ENCODE data around the gene ALPG. TPM values are rescaled to one million over a fixed set of nuclear protein-coding genes. Genes with fewer than 3 reads are reported as not detected.

Gene ALPG
- total and polyA plus RNA-seq, 2 of the 13 experiments (the other 11 are each of a cell fraction or from before 2014, with no cell fraction given), result not detected

- H3K79me2 ChIP-seq (ENCODE audit: insufficient read depth, low read length), result no peaks in the 10 kb centered on the region
- H3K4me2 ChIP-seq (ENCODE audit: low read depth, low read length), result no peak overlapping the region
- no TSS peak for BruUV-seq (replicated peaks)
- H3K9me3 ChIP-seq (ENCODE audit: low read length), result no peaks in the 10 kb centered on the region
- ATAC-seq, result no peak
- no peak overlapping the region for H3K27ac ChIP-seq (ENCODE audit: extremely low read length, insufficient read depth, low read length)
- FAIRE-seq, result no peak
- H3K9ac ChIP-seq (ENCODE audit: insufficient read depth, low read depth, low read length), result no peak overlapping the region
- TF ChIP-seq RARG (CRISPR knock-in tag; IDR thresholded peaks at IDR 0.05; ENCODE audit: low read depth) (no peak), RFX3 (CRISPR knock-in tag; IDR thresholded peaks at IDR 0.05) (no peak), PATZ1 (CRISPR knock-in tag; IDR thresholded peaks at IDR 0.05) (no peak), ZNF253 (CRISPR knock-in tag; IDR thresholded peaks at IDR 0.05; ENCODE audit: borderline replicate concordance) (no peak), SCMH1 (CRISPR knock-in tag; IDR thresholded peaks at IDR 0.05; ENCODE audit: borderline replicate concordance) (no peak), NR1H2 (CRISPR knock-in tag; IDR thresholded peaks at IDR 0.05; ENCODE audit: borderline replicate concordance, low read depth) (no peak), TCF7 (IDR thresholded peaks at IDR 0.05; ENCODE audit: low read depth) (no peak), TRIM24 (CRISPR knock-in tag; IDR thresholded peaks at IDR 0.05) (no peak), TOE1 (CRISPR knock-in tag; IDR thresholded peaks at IDR 0.05) (no peak), PHF5A (CRISPR knock-in tag; IDR thresholded peaks at IDR 0.05; ENCODE audit: low read depth, unreplicated experiment) (no peak), ZHX1 (CRISPR knock-in tag; IDR thresholded peaks at IDR 0.05; ENCODE audit: low read depth) (no peak), ZNF329 (CRISPR knock-in tag; IDR thresholded peaks at IDR 0.05; ENCODE audit: low read depth) (no peak), ZNF292 (CRISPR knock-in tag; IDR thresholded peaks at IDR 0.05; ENCODE audit: borderline replicate concordance, low read depth) (no peak), ESRRA (CRISPR knock-in tag; IDR thresholded peaks at IDR 0.05; ENCODE audit: low read depth) (no peak), ZNF709 (CRISPR knock-in tag; IDR thresholded peaks at IDR 0.05) (no peak)
- intact Hi-C loops (cut with micrococcal nuclease; ENCODE audit: unreplicated experiment), result no loop called here
- no peaks in the 10 kb centered on the region for H3K36me3 ChIP-seq (replicated peaks in 1 of 2; ENCODE audit: control insufficient read depth in 1 of 2, insufficient read depth in 2 of 2, low read length in 2 of 2)
- H3K27me3 ChIP-seq (ENCODE audit: control insufficient read depth in 1 of 2, insufficient read depth in 2 of 2, low read length in 2 of 2), result peaks cover 11 to 68% of the 10 kb centered on the region in 2 experiments
- H2AFZ ChIP-seq (ENCODE audit: low read length), result no peak overlapping the region
- DNase-seq (ENCODE audit: low spot score), result no peak
- 0 out of 2 replicates have a peak, but pooled peaks cover 7% of the 10 kb centered on the region for H3K4me1 ChIP-seq (ENCODE audit: insufficient read depth, low read length)
- ChIA-PET CTCF (ENCODE audit: low intra/inter-chr PET ratio, low total read pairs) (no interaction called here), POLR2A (no interaction called here)
- no peak overlapping the region for H3K4me3 ChIP-seq (replicated peaks in 1 of 3; ENCODE audit: insufficient read depth in 1 of 3, low read depth in 2 of 3, low read length in 3 of 3)
- in situ Hi-C loops (cut with HindIII; ENCODE audit: extremely low pct_ligation_motif_present, low pct_unique_long_range_greater_than_20kb), result loop anchor here (5.0 kb wide), 1 partner anchor 63 kb away; no protein-coding TSS in a partner anchor
- no peaks in the 10 kb centered on the region; the same call in 1 of the 2 replicates for H4K20me1 ChIP-seq (ENCODE audit: insufficient read depth, low read length)
- 34% methylated on average over 9 of the region's 9 CpGs for WGBS (ENCODE audit: low lambda C conversion rate)
These were observed 48.0 kb downstream of the ALPG start for GRCh38 chr2:232454630-232455029.

Measured in HepG2 (cell line).